DOHH2 (cell line): ENCODE results near the gene GTF3C1.

Experiments used
- CTCF ChIP-seq: fragments of 200-600 bp; sonication (generic); IDR thresholded peaks from one replicate; pipeline ENCODE4 v1.5.1; 2014; ENCODE audit warnings: antibody characterized with exemption, mild to moderate bottlenecking, low read depth, low read length; ENCODE audit not compliant: poor library complexity, severe bottlenecking
- EZH2phosphoT487 ChIP-seq: fragments of 200-600 bp; sonication (generic); IDR thresholded peaks from 2 replicates; pipeline ENCODE4 v1.6.1; 2017; ENCODE audit warnings: borderline replicate concordance, mild to moderate bottlenecking, antibody characterized with exemption, low read length, moderate library complexity, mixed read lengths

- TF ChIP-seq CTCF: peak; percentile 86
- TF ChIP-seq EZH2phosphoT487: no peak
Measured at GRCh38 chr16:27515874-27516353, 33.8 kb downstream of the GTF3C1 start.
